HCT116 (cell line): ENCODE measurements around the gene SERPINB11.

ENCODE experiments used
- CTCF ChIP-seq, 3 experiments: fragments of 200-600 bp in 1 of 3; sonication (generic) in 1 of 3; IDR thresholded peaks in 2 of 3; conservative IDR thresholded peaks in 1 of 3; 2 replicates each; pipeline ENCODE4 v1.5.1; 2012 to 2017; ENCODE audit warnings: low read depth in 2 of 3, low read length in 2 of 3, antibody characterized with exemption in 1 of 3, borderline replicate concordance in 1 of 3, control low read depth in 1 of 3, mild to moderate bottlenecking in 1 of 3, mixed read lengths in 1 of 3, mixed run types in 1 of 3, moderate library complexity in 1 of 3; ENCODE audit not compliant: insufficient read depth in 1 of 3
- EZH2 ChIP-seq: fragments of 200-600 bp; sonication (generic); IDR thresholded peaks from 2 replicates; pipeline ENCODE4 v1.6.1; 2017; ENCODE audit warnings: antibody characterized with exemption, mixed run types
- MAX ChIP-seq: IDR thresholded peaks from 2 replicates; pipeline ENCODE4 v1.6.1; 2012
- POLR2A ChIP-seq: IDR thresholded peaks from 2 replicates; pipeline ENCODE4 v1.7.0; 2011; ENCODE audit warnings: borderline replicate concordance; ENCODE audit not compliant: insufficient read depth, insufficient read length; ENCODE audit errors: extremely low read depth
- SIN3A ChIP-seq: IDR thresholded peaks from 2 replicates; pipeline ENCODE4 v1.6.1; 2012; ENCODE audit warnings: low read depth
- YY1 ChIP-seq: IDR thresholded peaks from 2 replicates; pipeline ENCODE4 v1.6.1; 2011; ENCODE audit warnings: low read length, low read depth, moderate library complexity, mild to moderate bottlenecking; ENCODE audit not compliant: insufficient replicate concordance; ENCODE audit errors: extremely low read depth

DNA sequence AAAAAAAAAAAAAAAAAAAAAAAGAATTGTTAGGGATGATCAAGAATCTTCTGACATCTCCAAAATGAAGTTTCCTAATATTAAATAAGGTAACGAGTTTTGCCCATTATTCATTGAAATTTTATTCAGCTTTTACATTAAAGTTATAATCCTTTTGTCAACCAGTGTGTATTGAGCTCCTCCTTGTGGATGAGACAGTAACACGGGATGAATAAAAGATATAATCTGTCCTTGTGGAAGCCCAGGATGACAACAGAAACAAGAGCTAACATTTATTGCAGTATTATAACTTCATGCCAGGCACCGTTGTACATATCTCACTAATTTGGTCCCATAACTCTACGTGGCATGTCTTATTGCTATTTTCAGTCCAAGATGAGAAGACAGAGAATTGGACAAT lies 39.0 kb downstream of the SERPINB11 start:
- TF ChIP-seq CTCF (IDR thresholded peaks at IDR 0.05 in 2 of 3, conservative IDR thresholded peaks at IDR 0.05 in 1 of 3; ENCODE audit: borderline replicate concordance in 1 of 3, insufficient read depth in 1 of 3, low read depth in 2 of 3, low read length in 2 of 3) (peak; percentile 38 to 72 (median 51); a peak in 4 of 6 replicates), EZH2 (no peak), SIN3A (no peak), YY1 (no peak), POLR2A (no peak), MAX (no peak)
